GM12891 (cell line): ENCODE data around the gene PGAM2.

Experiments used
- PAX5 ChIP-seq: IDR thresholded peaks from 2 replicates; pipeline ENCODE4 v1.6.1; 2011; ENCODE audit warnings: low read length, moderate library complexity, mild to moderate bottlenecking; ENCODE audit not compliant: insufficient read depth, severe bottlenecking
- POLR2A ChIP-seq: IDR thresholded peaks from 2 replicates; pipeline ENCODE4 v1.6.1; 2011; ENCODE audit warnings: low read depth, low read length, control low read depth
- POLR2AphosphoS5 ChIP-seq: IDR thresholded peaks from 2 replicates; pipeline ENCODE4 v1.6.1; 2011; ENCODE audit warnings: low read depth, low read length, control low read depth
- TAF1 ChIP-seq: IDR thresholded peaks from 2 replicates; pipeline ENCODE4 v1.6.1; 2011; ENCODE audit warnings: low read depth, low read length, control low read depth

GRCh38 chr7:44087911-44088838, 22.8 kb upstream of the PGAM2 start:
- TF ChIP-seq TAF1 (no peak), POLR2A (no peak), POLR2AphosphoS5 (no peak), PAX5 (no peak)
